A549 (cell line): ENCODE measurements around the gene COL8A1. TPM values are rescaled to one million over a fixed set of nuclear protein-coding genes. Genes with fewer than 3 reads are reported as not detected.

Experiments used
- ATAC-seq, 2 experiments: fragments of 200-7000 bp in 1 of 2; fragments of >200 bp in 1 of 2; cut with Nextera tagmentation in 1 of 2; cut with Tn5 transposase in 1 of 2; 3 replicates each; pipeline versions ENCODE4 v1.8.0 to v1.9.1; 2018 to 2020; ENCODE audit warnings: mild to moderate bottlenecking in 1 of 2, moderate library complexity in 1 of 2
- CTCF ChIA-PET: fragments of 300-600 bp; sonication (Branson Sonifier 250); formaldehyde crosslinking; extraction: SDS; loops from one replicate; lab custom pipeline; 2021; ENCODE audit warnings: antibody characterized with exemption, inconsistent platforms; lab: Yijun Ruan, JAX
- POLR2A ChIA-PET: fragments of 350-600 bp; formaldehyde crosslinking; extraction: SDS; loops from one replicate; lab custom pipeline; 2021; ENCODE audit warnings: antibody characterized with exemption, inconsistent platforms; lab: Yijun Ruan, JAX
- DNase-seq, 2 experiments: peaks; one replicate each; pipeline versions ENCODE4 v3.0.0 to v3.0.0-alpha.2; 2011 to 2016; ENCODE audit warnings: low read depth in 1 of 2, low spot score in 1 of 2
- FAIRE-seq: peaks from 2 replicates; lab custom pipeline; 2011; peaks lifted over from hg19 to GRCh38; lab: Jason Lieb, UNC
- H3K27ac ChIP-seq, 2 experiments: fragments of >200 bp; sonication (Bioruptor Twin); formaldehyde crosslinking; 3 replicates each; pipeline ENCODE4 v1.5.1; 2016 to 2017
- H3K4me1 ChIP-seq: fragments of >200 bp; sonication (Bioruptor Twin); formaldehyde crosslinking; 3 replicates; pipeline ENCODE4 v1.6.1; 2016
- H3K4me2 ChIP-seq: fragments of >200 bp; sonication (Bioruptor Twin); formaldehyde crosslinking; 3 replicates; pipeline ENCODE4 v1.6.1; 2016
- H3K4me3 ChIP-seq: fragments of >200 bp; sonication (Bioruptor Twin); formaldehyde crosslinking; 3 replicates; pipeline ENCODE4 v1.5.1; 2016
- H3K9me3 ChIP-seq: fragments of >200 bp; sonication (Bioruptor Twin); formaldehyde crosslinking; 3 replicates; pipeline ENCODE4 v1.6.1; 2016
- BCL3 ChIP-seq: fragments of >200 bp; sonication (Bioruptor Twin); formaldehyde crosslinking; IDR thresholded peaks from 3 replicates; pipeline ENCODE4 v1.6.1; 2016
- EHMT2 ChIP-seq: fragments of 200-600 bp; sonication (generic); IDR thresholded peaks from 2 replicates; pipeline ENCODE4 v1.6.1; 2016; ENCODE audit warnings: antibody characterized with exemption, low read depth, mild to moderate bottlenecking, moderate library complexity
- ELK1 ChIP-seq: fragments of 150-350 bp; IDR thresholded peaks from 2 replicates; pipeline ENCODE4 v1.6.1; 2014; ENCODE audit warnings: low read depth, mild to moderate bottlenecking, low read length
- ESRRA ChIP-seq: fragments of 150-350 bp; IDR thresholded peaks from 2 replicates; pipeline ENCODE4 v1.6.1; 2014; ENCODE audit warnings: mild to moderate bottlenecking, low read length, borderline replicate concordance
- FOXS1 ChIP-seq: fragments of 250-450 bp; sonication (Bioruptor Pico); IDR thresholded peaks from 2 replicates; pipeline ENCODE4 v1.5.0; 2020; ENCODE audit warnings: mild to moderate bottlenecking, moderate library complexity
- GATA3 ChIP-seq: IDR thresholded peaks from 2 replicates; pipeline ENCODE4 v1.6.1; 2012; ENCODE audit warnings: borderline replicate concordance
- HEYL ChIP-seq: fragments of 250-450 bp; sonication (Bioruptor Pico); IDR thresholded peaks from 2 replicates; pipeline ENCODE4 v1.8.0; 2021; ENCODE audit warnings: mild to moderate bottlenecking, moderate library complexity
- JUN ChIP-seq, 2 experiments: fragments of >200 bp; sonication (Bioruptor Twin); formaldehyde crosslinking; IDR thresholded peaks; 2 replicates in 1 of 2; 3 replicates in 1 of 2; pipeline ENCODE4 v1.6.1; 2016 to 2017
- KDM5A ChIP-seq: fragments of 200-600 bp; sonication (generic); IDR thresholded peaks from 2 replicates; pipeline ENCODE4 v1.6.1; 2016; ENCODE audit warnings: antibody characterized with exemption, mild to moderate bottlenecking
- MAFK ChIP-seq: fragments of 450-650 bp; IDR thresholded peaks from 2 replicates; pipeline ENCODE4 v1.6.1; 2014; ENCODE audit not compliant: partially characterized antibody
- MAZ ChIP-seq: fragments of 150-350 bp; IDR thresholded peaks from 2 replicates; pipeline ENCODE4 v1.6.1; 2014; ENCODE audit warnings: antibody characterized with exemption, low read depth, low read length, borderline replicate concordance
- MYC ChIP-seq: IDR thresholded peaks from 2 replicates; pipeline ENCODE4 v1.6.1; 2012; ENCODE audit warnings: mild to moderate bottlenecking, inconsistent platforms, low read length, improper control_type of control experiment, borderline replicate concordance
- NFE2L2 ChIP-seq: fragments of 150-350 bp; conservative IDR thresholded peaks from 2 replicates; pipeline ENCODE4 v1.6.1; 2014; ENCODE audit warnings: low read length
- PHF8 ChIP-seq: fragments of 200-600 bp; sonication (generic); IDR thresholded peaks from 2 replicates; pipeline ENCODE4 v1.6.1; 2016; ENCODE audit warnings: low read depth, mild to moderate bottlenecking, antibody characterized with exemption, moderate library complexity, borderline replicate concordance
- RNF2 ChIP-seq: fragments of 200-600 bp; sonication (generic); IDR thresholded peaks from 2 replicates; pipeline ENCODE4 v1.6.1; 2016; ENCODE audit warnings: low read depth, mild to moderate bottlenecking, antibody characterized with exemption, moderate library complexity, borderline replicate concordance
- TP53 ChIP-seq: fragments of 250-450 bp; sonication (Bioruptor Pico); IDR thresholded peaks from 2 replicates; pipeline ENCODE4 v1.5.0; 2021; ENCODE audit warnings: mild to moderate bottlenecking, moderate library complexity
- USF2 ChIP-seq: fragments of 450-650 bp; IDR thresholded peaks from 2 replicates; pipeline ENCODE4 v1.6.1; 2014; ENCODE audit warnings: antibody characterized with exemption
- ZFP36 ChIP-seq: fragments of 450-650 bp; IDR thresholded peaks from 2 replicates; pipeline ENCODE4 v1.6.1; 2014; ENCODE audit warnings: borderline replicate concordance; ENCODE audit not compliant: partially characterized antibody
- WGBS: methylation state at CpG from one replicate; pipeline ENCODE4 v1.1.6; 2017; ENCODE audit errors: missing lambda C conversion rate; 5-methylcytosine and 5-hydroxymethylcytosine counted together
- polyA plus RNA-seq, 4 experiments: library from polyadenylated mRNA; depleted of rRNA in 3 of 4; stranded (reverse); fragments of >200 nt; fragmentation: RNase III in 1 of 4; extraction: RNeasy Plus Mini Kit Qiagen cat#74134 plus additional on column Dnase treatment in 1 of 4; gene quantifications; 2 replicates in 3 of 4; 3 replicates in 1 of 4; pipeline ENCODE4 v1.2.3, GENCODE V29; 2011 to 2017
- TF ChIP-seq, protein P1 (sequence below): fragments of 200-600 bp; sonication (generic); IDR thresholded peaks from 2 replicates; pipeline ENCODE4 v1.6.1; 2016; ENCODE audit warnings: antibody characterized with exemption, mild to moderate bottlenecking, moderate library complexity
- TF ChIP-seq, protein P2 (sequence below): IDR thresholded peaks from 2 replicates; pipeline ENCODE4 v1.6.1; 2012

The COL8A1 gene
- polyA plus RNA-seq, 2 of the 4 experiments (the other 2 are of a cell fraction), result not detected

- CTCF ChIA-PET, result interaction anchor here (1.5 kb wide), 1 partner anchor 16 kb away, joined by 5 read pairs; no protein-coding TSS in a partner anchor
- no peak for ATAC-seq
- TF ChIP-seq ZFP36 (no peak), TP53 (CRISPR knock-in tag) (no peak), RNF2 (no peak), USF2 (no peak), MAFK (no peak), HEYL (CRISPR knock-in tag) (no peak), KDM5A (no peak), ESRRA (no peak), GATA3 (no peak), JUN (IDR thresholded peaks at IDR 0.05) (no peak), BCL3 (no peak), ELK1 (no peak), EHMT2 (no peak), MYC (no peak), FOXS1 (CRISPR knock-in tag) (no peak), PHF8 (no peak), NFE2L2 (no peak), MAZ (no peak)
- TF ChIP-seq, protein P1, sequence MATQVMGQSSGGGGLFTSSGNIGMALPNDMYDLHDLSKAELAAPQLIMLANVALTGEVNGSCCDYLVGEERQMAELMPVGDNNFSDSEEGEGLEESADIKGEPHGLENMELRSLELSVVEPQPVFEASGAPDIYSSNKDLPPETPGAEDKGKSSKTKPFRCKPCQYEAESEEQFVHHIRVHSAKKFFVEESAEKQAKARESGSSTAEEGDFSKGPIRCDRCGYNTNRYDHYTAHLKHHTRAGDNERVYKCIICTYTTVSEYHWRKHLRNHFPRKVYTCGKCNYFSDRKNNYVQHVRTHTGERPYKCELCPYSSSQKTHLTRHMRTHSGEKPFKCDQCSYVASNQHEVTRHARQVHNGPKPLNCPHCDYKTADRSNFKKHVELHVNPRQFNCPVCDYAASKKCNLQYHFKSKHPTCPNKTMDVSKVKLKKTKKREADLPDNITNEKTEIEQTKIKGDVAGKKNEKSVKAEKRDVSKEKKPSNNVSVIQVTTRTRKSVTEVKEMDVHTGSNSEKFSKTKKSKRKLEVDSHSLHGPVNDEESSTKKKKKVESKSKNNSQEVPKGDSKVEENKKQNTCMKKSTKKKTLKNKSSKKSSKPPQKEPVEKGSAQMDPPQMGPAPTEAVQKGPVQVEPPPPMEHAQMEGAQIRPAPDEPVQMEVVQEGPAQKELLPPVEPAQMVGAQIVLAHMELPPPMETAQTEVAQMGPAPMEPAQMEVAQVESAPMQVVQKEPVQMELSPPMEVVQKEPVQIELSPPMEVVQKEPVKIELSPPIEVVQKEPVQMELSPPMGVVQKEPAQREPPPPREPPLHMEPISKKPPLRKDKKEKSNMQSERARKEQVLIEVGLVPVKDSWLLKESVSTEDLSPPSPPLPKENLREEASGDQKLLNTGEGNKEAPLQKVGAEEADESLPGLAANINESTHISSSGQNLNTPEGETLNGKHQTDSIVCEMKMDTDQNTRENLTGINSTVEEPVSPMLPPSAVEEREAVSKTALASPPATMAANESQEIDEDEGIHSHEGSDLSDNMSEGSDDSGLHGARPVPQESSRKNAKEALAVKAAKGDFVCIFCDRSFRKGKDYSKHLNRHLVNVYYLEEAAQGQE, result no peak
- TF ChIP-seq, protein P2, sequence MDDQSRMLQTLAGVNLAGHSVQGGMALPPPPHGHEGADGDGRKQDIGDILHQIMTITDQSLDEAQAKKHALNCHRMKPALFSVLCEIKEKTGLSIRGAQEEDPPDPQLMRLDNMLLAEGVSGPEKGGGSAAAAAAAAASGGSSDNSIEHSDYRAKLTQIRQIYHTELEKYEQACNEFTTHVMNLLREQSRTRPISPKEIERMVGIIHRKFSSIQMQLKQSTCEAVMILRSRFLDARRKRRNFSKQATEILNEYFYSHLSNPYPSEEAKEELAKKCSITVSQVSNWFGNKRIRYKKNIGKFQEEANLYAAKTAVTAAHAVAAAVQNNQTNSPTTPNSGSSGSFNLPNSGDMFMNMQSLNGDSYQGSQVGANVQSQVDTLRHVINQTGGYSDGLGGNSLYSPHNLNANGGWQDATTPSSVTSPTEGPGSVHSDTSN, result no peak
- H3K27ac ChIP-seq, result no peak overlapping the region
- POLR2A ChIA-PET, result no interaction called here
- DNase-seq, result no peak
- H3K4me2 ChIP-seq, result no peak overlapping the region
- no peak overlapping the region for H3K4me3 ChIP-seq
- H3K4me1 ChIP-seq, result no peaks in the 10 kb centered on the region
- whole genome bisulfite sequencing, result 5% methylated on average over 2 of the region's 2 CpGs
- no peaks in the 10 kb centered on the region for H3K9me3 ChIP-seq
- no peak for FAIRE-seq
Measured at GRCh38 chr3:99768808-99769501, 130.6 kb downstream of the COL8A1 start.
